ENCODE results near the gene IGDCC3. TPM values are rescaled to one million over a fixed set of nuclear protein-coding genes. Genes with fewer than 3 reads are reported as not detected.

IGDCC3 gene
- total RNA-seq, 1 experiment from 2014 or later, result 0.32 TPM

DNA sequence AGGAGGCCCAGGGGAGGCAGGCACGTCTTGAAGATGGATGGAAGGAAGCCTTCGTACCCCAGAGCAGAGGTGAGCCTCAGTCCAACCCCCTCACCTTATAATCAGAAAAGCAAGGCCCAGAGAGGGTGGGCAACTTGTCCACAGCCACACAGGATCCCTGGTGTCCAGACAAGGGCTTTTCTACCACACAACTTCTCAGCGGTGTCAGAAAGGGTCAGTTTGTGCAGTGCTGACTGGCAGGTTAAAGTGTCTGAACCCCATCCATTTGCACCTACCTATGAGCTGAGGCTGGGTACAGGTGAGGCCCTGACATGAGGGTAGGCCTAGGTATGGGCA lies 8.6 kb downstream of the IGDCC3 start:
- Histone ChIP-seq H3K27ac (ENCODE audit: low read depth, low read length, poor library complexity, severe bottlenecking) (no peak overlapping the region), H3K27me3 (replicated peaks; ENCODE audit: insufficient read depth, low read depth, low read length, poor library complexity) (peaks cover 6% of the 10 kb centered on the region), H3K4me1 (ENCODE audit: insufficient read depth, low read length, poor library complexity, severe bottlenecking) (peaks cover 18% of the 10 kb centered on the region), H3K36me3 (ENCODE audit: insufficient read depth, low read length, poor library complexity, severe bottlenecking) (no peaks in the 10 kb centered on the region), H3K4me3 (ENCODE audit: low read depth, low read length, poor library complexity, severe bottlenecking) (no peak overlapping the region), H3K9me3 (ENCODE audit: low read depth, low read length, poor library complexity, severe bottlenecking) (no peaks in the 10 kb centered on the region)
- no peak for DNase-seq (ENCODE audit: low spot score)
- intact Hi-C loops (cut with micrococcal nuclease; ENCODE audit: unreplicated experiment), result no loop called here
- POLR2A ChIA-PET (ENCODE audit: low non-redundant PET), result no interaction called here
- no TSS peak for BruUV-seq (replicated peaks)
- CTCF ChIA-PET, result no interaction called here
- TF ChIP-seq, protein P1, sequence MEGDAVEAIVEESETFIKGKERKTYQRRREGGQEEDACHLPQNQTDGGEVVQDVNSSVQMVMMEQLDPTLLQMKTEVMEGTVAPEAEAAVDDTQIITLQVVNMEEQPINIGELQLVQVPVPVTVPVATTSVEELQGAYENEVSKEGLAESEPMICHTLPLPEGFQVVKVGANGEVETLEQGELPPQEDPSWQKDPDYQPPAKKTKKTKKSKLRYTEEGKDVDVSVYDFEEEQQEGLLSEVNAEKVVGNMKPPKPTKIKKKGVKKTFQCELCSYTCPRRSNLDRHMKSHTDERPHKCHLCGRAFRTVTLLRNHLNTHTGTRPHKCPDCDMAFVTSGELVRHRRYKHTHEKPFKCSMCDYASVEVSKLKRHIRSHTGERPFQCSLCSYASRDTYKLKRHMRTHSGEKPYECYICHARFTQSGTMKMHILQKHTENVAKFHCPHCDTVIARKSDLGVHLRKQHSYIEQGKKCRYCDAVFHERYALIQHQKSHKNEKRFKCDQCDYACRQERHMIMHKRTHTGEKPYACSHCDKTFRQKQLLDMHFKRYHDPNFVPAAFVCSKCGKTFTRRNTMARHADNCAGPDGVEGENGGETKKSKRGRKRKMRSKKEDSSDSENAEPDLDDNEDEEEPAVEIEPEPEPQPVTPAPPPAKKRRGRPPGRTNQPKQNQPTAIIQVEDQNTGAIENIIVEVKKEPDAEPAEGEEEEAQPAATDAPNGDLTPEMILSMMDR (conservative IDR thresholded peaks at IDR 0.05; ENCODE audit: low read depth, low read length), result no peak
- TF ChIP-seq EZH2 (IDR thresholded peaks at IDR 0.05; ENCODE audit: borderline replicate concordance, low read depth, low read length, poor library complexity, severe bottlenecking), result no peak

- no peak overlapping the region for H3K27ac ChIP-seq (ENCODE audit: low read depth, low read length, poor library complexity, severe bottlenecking)
- no peaks in the 10 kb centered on the region for H3K9me3 ChIP-seq (ENCODE audit: low read depth, low read length, poor library complexity, severe bottlenecking)
- intact Hi-C loops (cut with micrococcal nuclease; ENCODE audit: unreplicated experiment), result no loop called here
- no peaks in the 10 kb centered on the region for H3K27me3 ChIP-seq (replicated peaks; ENCODE audit: insufficient read depth, low read depth, low read length, poor library complexity)
- H3K4me3 ChIP-seq (ENCODE audit: low read depth, low read length, poor library complexity, severe bottlenecking), result no peak overlapping the region
- ChIA-PET CTCF (no interaction called here), POLR2A (ENCODE audit: low non-redundant PET) (no interaction called here)
- H3K36me3 ChIP-seq (ENCODE audit: insufficient read depth, low read length, poor library complexity, severe bottlenecking), result no peaks in the 10 kb centered on the region
- TF ChIP-seq, protein P1 (conservative IDR thresholded peaks at IDR 0.05; ENCODE audit: low read depth, low read length), result no peak
- no peak for TF ChIP-seq EZH2 (IDR thresholded peaks at IDR 0.05; ENCODE audit: borderline replicate concordance, low read depth, low read length, poor library complexity, severe bottlenecking)
- H3K4me1 ChIP-seq (ENCODE audit: insufficient read depth, low read length, poor library complexity, severe bottlenecking), result peaks cover 18% of the 10 kb centered on the region
- BruUV-seq (replicated peaks), result no TSS peak
- no peak for DNase-seq (ENCODE audit: low spot score)
Observed at GRCh38 chr15:65368302-65369211, 9.2 kb downstream of the IGDCC3 start.

DNA sequence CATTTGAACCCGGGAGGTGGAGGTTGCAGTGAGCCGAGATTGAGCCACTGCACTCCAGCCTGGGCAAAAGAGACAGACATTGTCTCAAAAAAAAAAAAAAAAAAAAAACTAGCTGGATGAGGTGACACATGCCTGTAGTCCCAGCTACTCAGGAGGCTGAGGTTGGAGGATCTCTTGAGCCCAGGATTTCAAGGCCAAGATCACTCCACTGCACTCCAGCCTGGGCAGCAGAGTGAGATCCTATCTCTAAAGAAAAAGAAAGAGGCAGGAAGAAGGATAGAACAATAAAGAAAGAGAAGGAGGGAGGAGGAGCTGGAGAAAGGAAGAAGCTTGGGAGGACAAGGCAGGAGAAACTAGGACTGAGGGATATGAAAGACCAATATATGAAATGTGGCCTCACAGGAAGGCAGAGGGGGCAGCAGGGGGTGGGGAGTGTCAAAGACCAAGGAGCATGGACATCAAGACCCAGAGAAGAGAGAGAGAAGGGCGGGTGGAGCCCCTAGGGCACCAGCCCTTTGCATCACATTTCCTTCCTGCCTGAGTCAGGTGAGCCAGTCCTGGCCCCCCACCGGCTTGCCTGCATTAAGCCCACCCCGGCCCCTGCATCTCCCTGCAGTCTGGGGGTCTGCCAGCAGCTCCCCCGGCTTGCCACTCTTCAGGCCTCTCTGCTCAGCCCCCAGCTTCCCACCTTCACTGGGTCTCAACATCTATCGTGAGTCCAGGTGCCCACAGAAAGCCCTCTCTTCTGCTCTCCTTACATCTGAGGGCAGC lies 11.5 kb downstream of the IGDCC3 start:
- H3K4me1 ChIP-seq (ENCODE audit: insufficient read depth, low read length, poor library complexity, severe bottlenecking), result no peaks in the 10 kb centered on the region
- H3K27me3 ChIP-seq (replicated peaks; ENCODE audit: insufficient read depth, low read depth, low read length, poor library complexity), result no peaks in the 10 kb centered on the region
- no peak overlapping the region for H3K4me3 ChIP-seq (ENCODE audit: low read depth, low read length, poor library complexity, severe bottlenecking)
- H3K36me3 ChIP-seq (ENCODE audit: insufficient read depth, low read length, poor library complexity, severe bottlenecking), result no peaks in the 10 kb centered on the region
- intact Hi-C loops (cut with micrococcal nuclease; ENCODE audit: unreplicated experiment), result no loop called here
- BruUV-seq (replicated peaks), result no TSS peak
- no peak for TF ChIP-seq EZH2 (IDR thresholded peaks at IDR 0.05; ENCODE audit: borderline replicate concordance, low read depth, low read length, poor library complexity, severe bottlenecking)
- TF ChIP-seq, protein P1 (conservative IDR thresholded peaks at IDR 0.05; ENCODE audit: low read depth, low read length), result no peak
- DNase-seq (ENCODE audit: low spot score), result no peak
- no peak overlapping the region for H3K27ac ChIP-seq (ENCODE audit: low read depth, low read length, poor library complexity, severe bottlenecking)
- CTCF ChIA-PET, result no interaction called here
- no peaks in the 10 kb centered on the region for H3K9me3 ChIP-seq (ENCODE audit: low read depth, low read length, poor library complexity, severe bottlenecking)
- POLR2A ChIA-PET (ENCODE audit: low non-redundant PET), result interaction anchor here (0.6 to 0.7 kb wide), 3 partner anchors 62 to 1061 kb away, joined by 3 to 11 read pairs (median 6); no protein-coding TSS in a partner anchor

Data from A673 (cell line).